Mesenchymal stem cell (in vitro differentiated cells and primary cell): ENCODE data around the gene OR6C70. TPM values are rescaled to one million over a fixed set of nuclear protein-coding genes. Genes with fewer than 3 reads are reported as not detected.

Experiments used
- DNase-seq: peaks from one replicate; pipeline ENCODE4 v3.0.0-alpha.2; 2013
- H2AFZ ChIP-seq: one replicate; pipeline ENCODE4 v1.6.1; 2013; ENCODE audit warnings: low read depth, mild to moderate bottlenecking, control low read depth, inconsistent platforms, low read length, moderate library complexity
- H2AK5ac ChIP-seq: 2 replicates; pipeline ENCODE4 v1.6.1; 2013; ENCODE audit warnings: low read length, moderate library complexity, mild to moderate bottlenecking, inconsistent platforms; ENCODE audit not compliant: severe bottlenecking
- H2BK120ac ChIP-seq: one replicate; pipeline ENCODE4 v1.6.1; 2013; ENCODE audit warnings: low read depth, mild to moderate bottlenecking, inconsistent platforms, low read length, moderate library complexity
- H2BK12ac ChIP-seq, 2 experiments: one replicate each; pipeline ENCODE4 v1.6.1; 2013; ENCODE audit warnings: inconsistent platforms in 2 of 2, low read length in 2 of 2, mild to moderate bottlenecking in 2 of 2, moderate library complexity in 2 of 2, control low read depth in 1 of 2
- H2BK15ac ChIP-seq: one replicate; pipeline ENCODE4 v1.6.1; 2013; ENCODE audit warnings: mild to moderate bottlenecking, low read depth, inconsistent platforms; ENCODE audit not compliant: poor library complexity, severe bottlenecking
- H2BK5ac ChIP-seq: 2 replicates; pipeline ENCODE4 v1.6.1; 2013; ENCODE audit warnings: low read depth, mild to moderate bottlenecking, low read length, control low read depth, inconsistent platforms; ENCODE audit not compliant: poor library complexity, severe bottlenecking
- H3K14ac ChIP-seq, 2 experiments: one replicate each; pipeline ENCODE4 v1.6.1; 2013; ENCODE audit warnings: inconsistent platforms in 2 of 2, low read length in 2 of 2, control low read depth in 1 of 2, mild to moderate bottlenecking in 1 of 2, moderate library complexity in 1 of 2
- H3K18ac ChIP-seq, 2 experiments: one replicate each; pipeline ENCODE4 v1.6.1; 2013; ENCODE audit warnings: inconsistent platforms in 2 of 2, low read length in 2 of 2, control low read depth in 1 of 2, low read depth in 1 of 2, mild to moderate bottlenecking in 1 of 2
- H3K23ac ChIP-seq, 2 experiments: one replicate each; pipeline ENCODE4 v1.6.1; 2013; ENCODE audit warnings: inconsistent platforms in 2 of 2, low read length in 2 of 2, mild to moderate bottlenecking in 2 of 2, moderate library complexity in 2 of 2, control low read depth in 1 of 2
- H3K27ac ChIP-seq: 2 replicates; pipeline ENCODE4 v1.5.1; 2013; ENCODE audit warnings: mild to moderate bottlenecking, moderate library complexity, low read length, control low read depth, inconsistent platforms; ENCODE audit not compliant: poor library complexity, severe bottlenecking
- H3K27me3 ChIP-seq, 2 experiments: 2 replicates each; pipeline versions ENCODE4 v1.6.1 to v1.7.0; 2013; ENCODE audit warnings: low read length in 2 of 2, mild to moderate bottlenecking in 2 of 2, moderate library complexity in 2 of 2, control low read depth in 1 of 2, inconsistent platforms in 1 of 2; ENCODE audit not compliant: control insufficient read depth in 1 of 2, insufficient read depth in 1 of 2
- H3K36me3 ChIP-seq, 2 experiments: 2 replicates each; pipeline versions ENCODE4 v1.6.1 to v1.7.0; 2013; ENCODE audit warnings: low read length in 2 of 2, control low read depth in 1 of 2, inconsistent platforms in 1 of 2, low read depth in 1 of 2, mild to moderate bottlenecking in 1 of 2; ENCODE audit not compliant: insufficient read depth in 2 of 2, control insufficient read depth in 1 of 2
- H3K4ac ChIP-seq, 2 experiments: one replicate each; pipeline ENCODE4 v1.6.1; 2013; ENCODE audit warnings: inconsistent platforms in 2 of 2, low read length in 2 of 2, mild to moderate bottlenecking in 2 of 2, moderate library complexity in 2 of 2, control low read depth in 1 of 2, low read depth in 1 of 2
- H3K4me1 ChIP-seq: 2 replicates; pipeline ENCODE4 v1.6.1; 2013; ENCODE audit warnings: low read depth, low read length, control low read depth; ENCODE audit not compliant: control insufficient read depth, insufficient read depth
- H3K4me2 ChIP-seq: 2 replicates; pipeline ENCODE4 v1.6.1; 2013; ENCODE audit warnings: low read length, mild to moderate bottlenecking, inconsistent platforms; ENCODE audit not compliant: poor library complexity, severe bottlenecking
- H3K4me3 ChIP-seq, 2 experiments: 2 replicates each; pipeline versions ENCODE4 v1.5.1 to v1.7.0; 2013; ENCODE audit warnings: low read length in 2 of 2, mild to moderate bottlenecking in 2 of 2, control low read depth in 1 of 2, low read depth in 1 of 2; ENCODE audit not compliant: insufficient read depth in 1 of 2
- H3K79me1 ChIP-seq: replicated peaks from 2 replicates; pipeline ENCODE4 v1.6.1; 2013; ENCODE audit warnings: mild to moderate bottlenecking, control low read depth, low read length, inconsistent platforms; ENCODE audit not compliant: poor library complexity, severe bottlenecking
- H3K9ac ChIP-seq: 2 replicates; pipeline ENCODE4 v1.7.0; 2013; ENCODE audit warnings: mild to moderate bottlenecking, low read length, moderate library complexity
- H3K9me3 ChIP-seq: 2 replicates; pipeline ENCODE4 v1.7.0; 2013; ENCODE audit warnings: mild to moderate bottlenecking, low read length; ENCODE audit not compliant: control insufficient read depth
- H4K8ac ChIP-seq: one replicate; pipeline ENCODE4 v1.6.1; 2013; ENCODE audit warnings: inconsistent platforms, mild to moderate bottlenecking, low read length, moderate library complexity
- H4K91ac ChIP-seq: one replicate; pipeline ENCODE4 v1.6.1; 2013; ENCODE audit warnings: mild to moderate bottlenecking, low read length, inconsistent platforms
- WGBS: methylation state at CpG from one replicate; pipeline ENCODE4 v1.1.7; 2013; ENCODE audit warnings: mixed read lengths; 5-methylcytosine and 5-hydroxymethylcytosine counted together
- polyA plus RNA-seq, 2 experiments: library from polyadenylated mRNA; stranded (reverse); fragments of 200-250 nt; gene quantifications; one replicate each; pipeline ENCODE4 v1.2.3, GENCODE V29; 2013

The OR6C70 gene
- polyA plus RNA-seq (2013, experiment 1 of 2), result not detected
- polyA plus RNA-seq (2013, experiment 2 of 2), result not detected

DNA sequence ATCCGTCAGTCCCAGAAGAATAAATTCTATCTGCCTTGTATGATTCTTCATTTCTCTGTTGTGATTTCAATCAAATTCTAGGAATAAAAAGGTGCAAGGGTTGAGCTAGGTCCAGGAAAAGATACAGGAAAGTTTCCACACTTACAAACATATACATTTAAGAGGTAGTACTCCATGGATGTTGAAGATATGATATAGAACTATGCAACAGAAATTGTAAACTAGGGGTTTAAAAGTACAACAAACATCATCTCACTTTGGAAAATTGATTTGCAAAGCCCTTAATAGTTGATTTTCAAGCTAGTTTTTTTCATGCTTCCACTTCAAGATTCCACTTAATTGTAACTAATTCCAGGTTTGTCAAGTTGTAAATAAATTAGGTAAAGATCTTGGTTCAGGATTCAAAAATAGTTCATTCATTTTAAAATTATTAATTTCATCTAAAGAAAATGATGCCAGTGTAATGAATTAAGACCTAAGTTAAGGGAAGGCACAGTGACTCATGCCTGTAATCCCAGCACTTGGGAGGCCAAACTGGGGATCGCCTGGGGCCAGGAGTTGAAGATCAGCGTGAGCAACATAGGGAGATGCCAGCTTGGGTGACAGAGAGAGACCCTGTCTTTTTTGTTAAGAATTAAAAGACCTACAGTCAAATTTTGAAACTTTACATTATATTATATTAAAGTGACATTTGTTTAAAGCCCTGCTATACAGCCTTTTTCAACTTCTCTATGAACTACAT lies at the start of gene OR6C70:
TSS of gene OR6C70 (minus strand) at position 51 of the 742 bp plus-strand sequence. CDS start at position 51, 0 bp downstream.
- H2BK12ac ChIP-seq, result no peak within 1 kb of the TSS
- H3K9me3 ChIP-seq, result no peaks in the 10 kb centered on the region
- H2BK120ac ChIP-seq, result no peak within 1 kb of the TSS
- H3K27me3 ChIP-seq, result no peaks in the 10 kb centered on the region
- H3K27ac ChIP-seq, result no peak within 1 kb of the TSS
- H3K4ac ChIP-seq, result no peak within 1 kb of the TSS
- H3K23ac ChIP-seq, result no peak within 1 kb of the TSS
- no peaks in the 10 kb centered on the region for H3K79me1 ChIP-seq
- no peak within 1 kb of the TSS for H2AK5ac ChIP-seq
- H3K4me3 ChIP-seq, result no peak within 1 kb of the TSS
- H3K4me1 ChIP-seq, result no peaks in the 10 kb centered on the region
- H2BK15ac ChIP-seq, result no peak within 1 kb of the TSS
- H3K9ac ChIP-seq, result no peak within 1 kb of the TSS
- no peak within 1 kb of the TSS for H4K91ac ChIP-seq
- H3K36me3 ChIP-seq, result no peaks in the 10 kb centered on the region
- H2AFZ ChIP-seq, result no peak within 1 kb of the TSS
- no peak for DNase-seq
- no peak within 1 kb of the TSS for H4K8ac ChIP-seq
- no peak within 1 kb of the TSS for H3K18ac ChIP-seq
- H3K14ac ChIP-seq, result no peak within 1 kb of the TSS
- no peak within 1 kb of the TSS for H2BK5ac ChIP-seq
- 78% methylated on average over 1 of the region's 3 CpGs for WGBS
- H3K4me2 ChIP-seq, result no peak within 1 kb of the TSS

DNA sequence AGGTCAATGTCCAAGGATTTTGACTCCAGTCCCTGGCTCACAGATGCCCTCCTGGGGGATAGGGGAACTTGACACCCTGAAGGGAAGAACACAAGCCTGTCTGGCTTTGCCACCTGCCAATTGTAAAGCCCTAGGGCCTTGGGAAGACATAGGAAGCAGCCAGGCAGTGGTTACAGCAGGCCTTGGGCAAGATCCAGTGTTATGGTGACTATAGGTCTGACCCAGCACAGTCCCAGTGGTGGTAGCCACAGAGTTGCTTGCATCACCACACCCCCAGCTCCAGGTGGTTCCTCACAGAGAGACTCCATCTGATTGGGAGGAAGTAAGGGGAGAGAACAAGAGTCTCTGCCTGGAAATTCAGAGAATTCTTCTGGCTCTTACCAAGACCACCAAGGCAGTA lies 46.5 kb upstream of the OR6C70 start:
- Histone ChIP-seq H3K4me3 (no peak overlapping the region), H2BK12ac (no peak overlapping the region), H3K9ac (no peak overlapping the region), H3K4ac (no peak overlapping the region), H3K9me3 (no peaks in the 10 kb centered on the region), H3K27me3 (no peaks in the 10 kb centered on the region), H3K27ac (no peak overlapping the region), H3K4me2 (no peak overlapping the region), H3K4me1 (no peaks in the 10 kb centered on the region), H2AK5ac (no peak overlapping the region), H3K18ac (no peak overlapping the region), H3K79me1 (no peaks in the 10 kb centered on the region), H2AFZ (no peak overlapping the region), H2BK15ac (no peak overlapping the region), H3K36me3 (no peaks in the 10 kb centered on the region), H3K14ac (no peak overlapping the region), H2BK5ac (no peak overlapping the region), H2BK120ac (no peak overlapping the region), H4K8ac (no peak overlapping the region), H4K91ac (no peak overlapping the region), H3K23ac (no peak overlapping the region)
- DNase-seq, result no peak

DNA sequence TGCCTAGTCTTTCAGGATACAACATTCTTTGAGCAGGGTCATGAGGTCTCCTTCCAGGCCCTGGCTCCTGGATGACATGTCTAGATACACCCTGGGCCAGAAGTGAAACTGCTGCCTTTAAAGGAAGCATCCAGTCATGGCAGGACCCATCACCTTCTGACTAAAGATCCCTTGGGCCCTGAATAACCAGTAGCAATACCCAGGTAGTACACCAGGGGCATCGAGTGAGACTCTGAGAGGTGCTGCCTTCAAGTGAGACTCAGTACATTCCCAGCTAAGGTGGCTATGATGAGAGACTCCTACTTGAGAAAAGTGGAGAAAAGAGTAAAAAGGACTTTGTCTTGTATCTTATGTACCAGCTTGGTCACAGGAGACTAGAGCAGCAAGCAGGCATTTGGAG lies 45.8 kb upstream of the OR6C70 start:
- Histone ChIP-seq H4K8ac (no peak overlapping the region), H3K4ac (no peak overlapping the region)

GRCh38 chr12:55501601-55502000 lies 31.7 kb upstream of the OR6C70 start:
- no peak overlapping the region for H2AK5ac ChIP-seq
- H3K4me3 ChIP-seq, result no peak overlapping the region
- H4K8ac ChIP-seq, result no peak overlapping the region
- H2BK5ac ChIP-seq, result no peak overlapping the region
- no peak overlapping the region for H2AFZ ChIP-seq
- H3K9ac ChIP-seq, result no peak overlapping the region
- no peaks in the 10 kb centered on the region for H3K9me3 ChIP-seq
- no peak overlapping the region for H2BK15ac ChIP-seq
- H3K14ac ChIP-seq, result no peak overlapping the region
- no peak overlapping the region for H2BK12ac ChIP-seq
- H3K4me2 ChIP-seq, result no peak overlapping the region
- no peak overlapping the region for H4K91ac ChIP-seq
- H3K27ac ChIP-seq, result no peak overlapping the region
- no peaks in the 10 kb centered on the region for H3K36me3 ChIP-seq
- H3K27me3 ChIP-seq, result no peaks in the 10 kb centered on the region
- no peak overlapping the region for H2BK120ac ChIP-seq
- WGBS, result 50% methylated on average over 1 of the region's 2 CpGs
- no peaks in the 10 kb centered on the region for H3K4me1 ChIP-seq
- H3K4ac ChIP-seq, result no peak overlapping the region
- H3K18ac ChIP-seq, result no peak overlapping the region
- H3K79me1 ChIP-seq, result no peaks in the 10 kb centered on the region
- DNase-seq, result no peak
- H3K23ac ChIP-seq, result no peak overlapping the region

More for the DNA sequence above, 45.8 kb upstream of the OR6C70 start:
- H3K36me3 ChIP-seq, result no peaks in the 10 kb centered on the region
- 61% methylated on average over 1 of the region's 1 CpG for WGBS
- DNase-seq, result no peak
- no peak overlapping the region for H3K23ac ChIP-seq
- no peak overlapping the region for H3K14ac ChIP-seq
- H3K18ac ChIP-seq, result no peak overlapping the region
- no peak overlapping the region for H2AFZ ChIP-seq
- H4K91ac ChIP-seq, result no peak overlapping the region
- no peak overlapping the region for H3K4me3 ChIP-seq
- H3K4me1 ChIP-seq, result no peaks in the 10 kb centered on the region
- no peaks in the 10 kb centered on the region for H3K79me1 ChIP-seq
- no peak overlapping the region for H2BK5ac ChIP-seq
- no peak overlapping the region for H3K27ac ChIP-seq
- no peak overlapping the region for H2BK15ac ChIP-seq
- no peak overlapping the region for H3K4me2 ChIP-seq
- H3K9me3 ChIP-seq, result no peaks in the 10 kb centered on the region
- H3K9ac ChIP-seq, result no peak overlapping the region
- no peak overlapping the region for H2AK5ac ChIP-seq
- no peak overlapping the region for H2BK12ac ChIP-seq
- H2BK120ac ChIP-seq, result no peak overlapping the region
- H3K27me3 ChIP-seq, result no peaks in the 10 kb centered on the region
